Measurements from ENCODE around the gene FAM107A.

Gene FAM107A

GRCh38 chr3:58613236-58614132 is 36.3 kb upstream of the FAM107A start:
- no peak overlapping the region for H3K4me3 ChIP-seq (ENCODE audit: severe bottlenecking)
- no peak for DNase-seq (ENCODE audit: low spot score)
- no peaks in the 10 kb centered on the region for H3K9me3 ChIP-seq (ENCODE audit: severe bottlenecking)
- H3K36me3 ChIP-seq (ENCODE audit: low read depth), result no peaks in the 10 kb centered on the region
- no peak for TF ChIP-seq CTCF (IDR thresholded peaks at IDR 0.05; ENCODE audit: poor library complexity, severe bottlenecking)
- no peak overlapping the region for H3K27ac ChIP-seq (ENCODE audit: poor library complexity, severe bottlenecking)
- no peaks in the 10 kb centered on the region for H3K4me1 ChIP-seq (ENCODE audit: insufficient read depth, poor library complexity, severe bottlenecking)
- no peak for ATAC-seq (ENCODE audit: low read depth)
- no peaks in the 10 kb centered on the region for H3K27me3 ChIP-seq (ENCODE audit: insufficient read depth, poor library complexity, severe bottlenecking)

GRCh38 chr3:58612830-58613229 is 35.6 kb upstream of the FAM107A start:
- H3K27ac ChIP-seq (ENCODE audit: poor library complexity, severe bottlenecking), result no peak overlapping the region
- no peak overlapping the region for H3K4me3 ChIP-seq (ENCODE audit: severe bottlenecking)
- H3K9me3 ChIP-seq (ENCODE audit: severe bottlenecking), result no peaks in the 10 kb centered on the region
- ATAC-seq (ENCODE audit: low read depth) (no peak), DNase-seq (ENCODE audit: low spot score) (no peak)
- TF ChIP-seq CTCF (IDR thresholded peaks at IDR 0.05; ENCODE audit: poor library complexity, severe bottlenecking), result no peak
- H3K4me1 ChIP-seq (ENCODE audit: insufficient read depth, poor library complexity, severe bottlenecking), result no peaks in the 10 kb centered on the region
- H3K36me3 ChIP-seq (ENCODE audit: low read depth), result no peaks in the 10 kb centered on the region
- H3K27me3 ChIP-seq (ENCODE audit: insufficient read depth, poor library complexity, severe bottlenecking), result no peaks in the 10 kb centered on the region

- no peak for TF ChIP-seq CTCF (IDR thresholded peaks at IDR 0.05; ENCODE audit: poor library complexity, severe bottlenecking)
- no peak for DNase-seq (ENCODE audit: low spot score)
- no peaks in the 10 kb centered on the region for H3K9me3 ChIP-seq (ENCODE audit: severe bottlenecking)
- no peaks in the 10 kb centered on the region for H3K27me3 ChIP-seq (ENCODE audit: insufficient read depth, poor library complexity, severe bottlenecking)
- no peak overlapping the region for H3K27ac ChIP-seq (ENCODE audit: poor library complexity, severe bottlenecking)
- no peak for ATAC-seq (ENCODE audit: low read depth)
- H3K4me1 ChIP-seq (ENCODE audit: insufficient read depth, poor library complexity, severe bottlenecking), result no peaks in the 10 kb centered on the region
- H3K36me3 ChIP-seq (ENCODE audit: low read depth), result no peaks in the 10 kb centered on the region
- H3K4me3 ChIP-seq (ENCODE audit: severe bottlenecking), result no peak overlapping the region
These were observed 32.8 kb upstream of the FAM107A start for GRCh38 chr3:58609990-58610389.

- ATAC-seq (ENCODE audit: low read depth), result peak; percentile 67
These were observed 31.5 kb upstream of the FAM107A start for GRCh38 chr3:58608648-58609047.

More at GRCh38 chr3:58608648-58609047, 31.5 kb upstream of the FAM107A start:
- H3K4me3 ChIP-seq (ENCODE audit: severe bottlenecking), result no peak overlapping the region
- no peaks in the 10 kb centered on the region for H3K4me1 ChIP-seq (ENCODE audit: insufficient read depth, poor library complexity, severe bottlenecking)
- no peak for TF ChIP-seq CTCF (IDR thresholded peaks at IDR 0.05; ENCODE audit: poor library complexity, severe bottlenecking)
- H3K27me3 ChIP-seq (ENCODE audit: insufficient read depth, poor library complexity, severe bottlenecking), result no peaks in the 10 kb centered on the region
- no peak overlapping the region for H3K27ac ChIP-seq (ENCODE audit: poor library complexity, severe bottlenecking)
- H3K36me3 ChIP-seq (ENCODE audit: low read depth), result no peaks in the 10 kb centered on the region
- DNase-seq (ENCODE audit: low spot score), result no peak
- no peaks in the 10 kb centered on the region for H3K9me3 ChIP-seq (ENCODE audit: severe bottlenecking)
